Stomach (tissue), 9 donors: ENCODE data around the gene POFUT2. TPM values are rescaled to one million over a fixed set of nuclear protein-coding genes. Genes with fewer than 3 reads are reported as not detected.

ENCODE experiments used
- DNase-seq, 2 donors: peaks; one replicate each; pipeline versions ENCODE4 v3.0.0 to v3.0.0-alpha.2; 2013 to 2019
- H3K27ac ChIP-seq, 5 donors: fragments of 200-600 bp in 4 of 5; sonication (generic) in 4 of 5; one replicate each; pipeline ENCODE4 v1.5.1; 2013 to 2019; ENCODE audit warnings: mild to moderate bottlenecking in 1 of 5, moderate library complexity in 1 of 5
- H3K27me3 ChIP-seq, 3 donors: fragments of 200-600 bp; sonication (generic); one replicate each; pipeline ENCODE4 v1.5.1; 2017 to 2019; ENCODE audit warnings: mixed run types in 1 of 3
- H3K36me3 ChIP-seq, 4 donors: fragments of 200-600 bp; sonication (generic); 1 replicate in 3 of 4; 2 replicates in 1 of 4; pipeline ENCODE4 v1.5.1; 2016 to 2019
- H3K4me1 ChIP-seq, 4 donors: fragments of 200-600 bp; sonication (generic); one replicate each; pipeline ENCODE4 v1.5.1; 2016 to 2019
- H3K4me3 ChIP-seq, 4 donors: fragments of 200-600 bp; sonication (generic) in 3 of 4; one replicate each; pipeline ENCODE4 v1.5.1; 2016 to 2019; ENCODE audit warnings: mild to moderate bottlenecking in 1 of 4
- H3K9me3 ChIP-seq, 4 donors: fragments of 200-600 bp; sonication (generic); one replicate each; pipeline ENCODE4 v1.5.1; 2016 to 2019
- CTCF ChIP-seq, 7 experiments: fragments of 450-650 bp in 4 of 7; fragments of 200-600 bp in 3 of 7; sonication (generic) in 3 of 7; IDR thresholded peaks; one replicate each; pipeline ENCODE4 v1.5.1; 2016 to 2019; ENCODE audit warnings: antibody characterized with exemption in 7 of 7, control low read depth in 2 of 7, mild to moderate bottlenecking in 1 of 7
- EP300 ChIP-seq: sonication (generic); formaldehyde crosslinking; IDR thresholded peaks from one replicate; pipeline ENCODE4 v1.6.1; 2017; ENCODE audit warnings: antibody characterized with exemption
- POLR2A ChIP-seq, 4 donors: fragments of 450-650 bp; IDR thresholded peaks; one replicate each; pipeline ENCODE4 v1.6.1; 2016; ENCODE audit warnings: antibody characterized with exemption in 4 of 4, control low read depth in 2 of 4, mild to moderate bottlenecking in 1 of 4, moderate library complexity in 1 of 4
- POLR2AphosphoS5 ChIP-seq, 3 donors: sonication (generic); formaldehyde crosslinking; IDR thresholded peaks; one replicate each; pipeline ENCODE4 v1.6.1; 2016; ENCODE audit warnings: antibody characterized with exemption in 3 of 3
- WGBS, 5 donors: extraction: QIAGEN DNeasy Blood & Tissue Kit in 3 of 5; methylation state at CpG; one replicate each; pipeline versions ENCODE4 v1.1.5 to v1.1.7; 2013 to 2018; 5-methylcytosine and 5-hydroxymethylcytosine counted together
- intact Hi-C: fragments of 100-400 bp; cut with DNase I; formaldehyde crosslinking; loops from one replicate; pipeline ENCODE4 v1.15.1; 2023; ENCODE audit warnings: low total_unique reads
- polyA plus RNA-seq, 3 donors: library from polyadenylated mRNA; stranded (reverse); fragments of 200-250 nt; gene quantifications; one replicate each; pipeline ENCODE4 v1.2.3, GENCODE V29; 2013
- total RNA-seq, 5 donors: library from RNA; depleted of rRNA; stranded (reverse); fragments of >200 nt; gene quantifications; one replicate each; pipeline versions ENCODE4 v1.1.0 to v1.2.3, GENCODE V29; 2014 to 2016
- donor health status: healthy with polysubstance abuse.
- donor health status: Bipolar disorder and iron deficiency.
- donor health status: healthy.

The POFUT2 gene
- total and polyA plus RNA-seq, 8 donors = 7.4 to 34.2 (median 22.4) TPM

- no peaks in the 10 kb centered on the region for H3K9me3 ChIP-seq
- peaks cover 0 to 33% (median 0%) of the 10 kb centered on the region in 3 donors for H3K27me3 ChIP-seq
- no peaks in the 10 kb centered on the region for H3K36me3 ChIP-seq
- no peak for DNase-seq
- intact Hi-C loops = no loop called here
- peaks cover 10 to 36% (median 24%) of the 10 kb centered on the region in 4 donors for H3K4me1 ChIP-seq
- whole genome bisulfite sequencing, 5 donors = 67 to 84% (median 76%) methylated on average over 16 to 32 of the region's 32 CpGs
- H3K27ac ChIP-seq = no peak overlapping the region
- H3K4me3 ChIP-seq = no peak overlapping the region
- TF ChIP-seq POLR2A (IDR thresholded peaks at IDR 0.05) (no peak), CTCF (IDR thresholded peaks at IDR 0.05) (no peak), POLR2AphosphoS5 (IDR thresholded peaks at IDR 0.05) (no peak), EP300 (no peak)
These were observed 37.8 kb upstream of the POFUT2 start for GRCh38 chr21:45325206-45326168.

- Histone ChIP-seq H3K27ac (peak overlapping the region in 2 of 5 donors; percentile 34 to 80), H3K4me1 (peaks cover 13 to 41% (median 28%) of the 10 kb centered on the region in 4 donors), H3K9me3 (no peaks in the 10 kb centered on the region), H3K4me3 (no peak overlapping the region), H3K27me3 (peaks cover 0 to 26% (median 0%) of the 10 kb centered on the region in 3 donors), H3K36me3 (no peaks in the 10 kb centered on the region)
- TF ChIP-seq CTCF (IDR thresholded peaks at IDR 0.05) = no peak
- TF ChIP-seq EP300 = no peak
- no peak for TF ChIP-seq POLR2A (IDR thresholded peaks at IDR 0.05)
- TF ChIP-seq POLR2AphosphoS5 (IDR thresholded peaks at IDR 0.05) = no peak
- 70 to 79% (median 75%) methylated on average over 20 to 27 of the region's 27 CpGs for WGBS, 5 donors
- DNase-seq = no peak
- intact Hi-C loops = no loop called here
These were observed 37.0 kb upstream of the POFUT2 start for GRCh38 chr21:45324489-45325205.

- Histone ChIP-seq H3K4me1 (peaks cover 17 to 47% (median 32%) of the 10 kb centered on the region in 4 donors), H3K27me3 (peaks cover 0 to 20% (median 0%) of the 10 kb centered on the region in 3 donors), H3K36me3 (no peaks in the 10 kb centered on the region), H3K9me3 (no peaks in the 10 kb centered on the region), H3K27ac (peak overlapping the region in 3 of 5 donors; percentile 34 to 81 (median 80)), H3K4me3 (no peak overlapping the region)
- intact Hi-C loops = no loop called here
- DNase-seq = no peak
- WGBS, 5 donors = 63 to 75% (median 66%) methylated on average over 10 to 16 of the region's 16 CpGs
- TF ChIP-seq POLR2AphosphoS5 (IDR thresholded peaks at IDR 0.05) (no peak), EP300 (no peak), POLR2A (IDR thresholded peaks at IDR 0.05) (no peak), CTCF (IDR thresholded peaks at IDR 0.05) (no peak)
These were observed 36.0 kb upstream of the POFUT2 start for GRCh38 chr21:45323487-45324311.
